Mesenchymal stem cell (in vitro differentiated cells and primary cell): Measurements from ENCODE around the gene ZRANB3.

Experiments used
- DNase-seq: peaks from one replicate; pipeline ENCODE4 v3.0.0-alpha.2; 2013
- H2AFZ ChIP-seq: one replicate; pipeline ENCODE4 v1.6.1; 2013; ENCODE audit warnings: low read depth, mild to moderate bottlenecking, control low read depth, inconsistent platforms, low read length, moderate library complexity
- H2AK5ac ChIP-seq: 2 replicates; pipeline ENCODE4 v1.6.1; 2013; ENCODE audit warnings: low read length, moderate library complexity, mild to moderate bottlenecking, inconsistent platforms; ENCODE audit not compliant: severe bottlenecking
- H2BK120ac ChIP-seq: one replicate; pipeline ENCODE4 v1.6.1; 2013; ENCODE audit warnings: low read depth, mild to moderate bottlenecking, inconsistent platforms, low read length, moderate library complexity
- H2BK12ac ChIP-seq, 2 experiments: one replicate each; pipeline ENCODE4 v1.6.1; 2013; ENCODE audit warnings: inconsistent platforms in 2 of 2, low read length in 2 of 2, mild to moderate bottlenecking in 2 of 2, moderate library complexity in 2 of 2, control low read depth in 1 of 2
- H2BK15ac ChIP-seq: one replicate; pipeline ENCODE4 v1.6.1; 2013; ENCODE audit warnings: mild to moderate bottlenecking, low read depth, inconsistent platforms; ENCODE audit not compliant: poor library complexity, severe bottlenecking
- H2BK5ac ChIP-seq: 2 replicates; pipeline ENCODE4 v1.6.1; 2013; ENCODE audit warnings: low read depth, mild to moderate bottlenecking, low read length, control low read depth, inconsistent platforms; ENCODE audit not compliant: poor library complexity, severe bottlenecking
- H3K14ac ChIP-seq, 2 experiments: one replicate each; pipeline ENCODE4 v1.6.1; 2013; ENCODE audit warnings: inconsistent platforms in 2 of 2, low read length in 2 of 2, control low read depth in 1 of 2, mild to moderate bottlenecking in 1 of 2, moderate library complexity in 1 of 2
- H3K18ac ChIP-seq, 2 experiments: one replicate each; pipeline ENCODE4 v1.6.1; 2013; ENCODE audit warnings: inconsistent platforms in 2 of 2, low read length in 2 of 2, control low read depth in 1 of 2, low read depth in 1 of 2, mild to moderate bottlenecking in 1 of 2
- H3K23ac ChIP-seq, 2 experiments: one replicate each; pipeline ENCODE4 v1.6.1; 2013; ENCODE audit warnings: inconsistent platforms in 2 of 2, low read length in 2 of 2, mild to moderate bottlenecking in 2 of 2, moderate library complexity in 2 of 2, control low read depth in 1 of 2
- H3K27ac ChIP-seq: 2 replicates; pipeline ENCODE4 v1.5.1; 2013; ENCODE audit warnings: mild to moderate bottlenecking, moderate library complexity, low read length, control low read depth, inconsistent platforms; ENCODE audit not compliant: poor library complexity, severe bottlenecking
- H3K27me3 ChIP-seq, 2 experiments: 2 replicates each; pipeline versions ENCODE4 v1.6.1 to v1.7.0; 2013; ENCODE audit warnings: low read length in 2 of 2, mild to moderate bottlenecking in 2 of 2, moderate library complexity in 2 of 2, control low read depth in 1 of 2, inconsistent platforms in 1 of 2; ENCODE audit not compliant: control insufficient read depth in 1 of 2, insufficient read depth in 1 of 2
- H3K36me3 ChIP-seq, 2 experiments: 2 replicates each; pipeline versions ENCODE4 v1.6.1 to v1.7.0; 2013; ENCODE audit warnings: low read length in 2 of 2, control low read depth in 1 of 2, inconsistent platforms in 1 of 2, low read depth in 1 of 2, mild to moderate bottlenecking in 1 of 2; ENCODE audit not compliant: insufficient read depth in 2 of 2, control insufficient read depth in 1 of 2
- H3K4ac ChIP-seq, 2 experiments: one replicate each; pipeline ENCODE4 v1.6.1; 2013; ENCODE audit warnings: inconsistent platforms in 2 of 2, low read length in 2 of 2, mild to moderate bottlenecking in 2 of 2, moderate library complexity in 2 of 2, control low read depth in 1 of 2, low read depth in 1 of 2
- H3K4me1 ChIP-seq: 2 replicates; pipeline ENCODE4 v1.6.1; 2013; ENCODE audit warnings: low read depth, low read length, control low read depth; ENCODE audit not compliant: control insufficient read depth, insufficient read depth
- H3K4me2 ChIP-seq: 2 replicates; pipeline ENCODE4 v1.6.1; 2013; ENCODE audit warnings: low read length, mild to moderate bottlenecking, inconsistent platforms; ENCODE audit not compliant: poor library complexity, severe bottlenecking
- H3K4me3 ChIP-seq, 2 experiments: 2 replicates each; pipeline versions ENCODE4 v1.5.1 to v1.7.0; 2013; ENCODE audit warnings: low read length in 2 of 2, mild to moderate bottlenecking in 2 of 2, control low read depth in 1 of 2, low read depth in 1 of 2; ENCODE audit not compliant: insufficient read depth in 1 of 2
- H3K79me1 ChIP-seq: replicated peaks from 2 replicates; pipeline ENCODE4 v1.6.1; 2013; ENCODE audit warnings: mild to moderate bottlenecking, control low read depth, low read length, inconsistent platforms; ENCODE audit not compliant: poor library complexity, severe bottlenecking
- H3K9ac ChIP-seq: 2 replicates; pipeline ENCODE4 v1.7.0; 2013; ENCODE audit warnings: mild to moderate bottlenecking, low read length, moderate library complexity
- H3K9me3 ChIP-seq: 2 replicates; pipeline ENCODE4 v1.7.0; 2013; ENCODE audit warnings: mild to moderate bottlenecking, low read length; ENCODE audit not compliant: control insufficient read depth
- H4K8ac ChIP-seq: one replicate; pipeline ENCODE4 v1.6.1; 2013; ENCODE audit warnings: inconsistent platforms, mild to moderate bottlenecking, low read length, moderate library complexity
- H4K91ac ChIP-seq: one replicate; pipeline ENCODE4 v1.6.1; 2013; ENCODE audit warnings: mild to moderate bottlenecking, low read length, inconsistent platforms
- WGBS: methylation state at CpG from one replicate; pipeline ENCODE4 v1.1.7; 2013; ENCODE audit warnings: mixed read lengths; 5-methylcytosine and 5-hydroxymethylcytosine counted together

Gene ZRANB3

DNA sequence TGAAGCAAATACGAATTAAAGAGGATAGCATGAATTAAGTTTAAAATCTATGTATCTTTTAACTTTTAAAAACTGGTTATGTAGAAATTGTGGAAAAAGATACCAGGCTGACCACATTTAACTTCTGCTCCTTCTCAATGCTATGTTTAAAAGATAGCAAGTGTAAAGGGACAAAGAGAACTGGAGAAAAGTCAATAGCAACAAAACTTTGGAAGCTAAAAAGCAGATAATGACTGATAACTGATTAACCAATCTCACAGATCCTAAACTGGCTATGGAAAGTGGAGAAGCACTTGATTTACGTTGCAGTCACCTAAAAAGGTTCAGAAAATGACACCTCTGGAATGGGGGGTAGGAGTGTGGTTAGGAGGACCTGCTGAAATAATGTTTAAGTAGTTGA, 254.5 kb downstream of the ZRANB3 start:
- Histone ChIP-seq H3K4me1 (no peaks in the 10 kb centered on the region), H3K79me1 (no peaks in the 10 kb centered on the region), H2AK5ac (no peak overlapping the region), H3K23ac (no peak overlapping the region), H3K9ac (no peak overlapping the region), H2BK5ac (no peak overlapping the region), H3K36me3 (no peaks in the 10 kb centered on the region), H2BK12ac (no peak overlapping the region), H2BK120ac (no peak overlapping the region), H4K8ac (no peak overlapping the region), H3K27me3 (no peaks in the 10 kb centered on the region), H3K27ac (no peak overlapping the region), H3K4me3 (no peak overlapping the region), H3K18ac (no peak overlapping the region), H3K4me2 (no peak overlapping the region), H3K14ac (no peak overlapping the region), H2BK15ac (no peak overlapping the region), H3K9me3 (no peaks in the 10 kb centered on the region), H4K91ac (no peak overlapping the region), H2AFZ (no peak overlapping the region), H3K4ac (no peak overlapping the region)
- 69% methylated on average over 2 of the region's 2 CpGs for WGBS
- DNase-seq, result no peak

- 100% methylated on average over 2 of the region's 2 CpGs for WGBS
These were observed 260.0 kb downstream of the ZRANB3 start for GRCh38 chr2:135271006-135271405.

DNA sequence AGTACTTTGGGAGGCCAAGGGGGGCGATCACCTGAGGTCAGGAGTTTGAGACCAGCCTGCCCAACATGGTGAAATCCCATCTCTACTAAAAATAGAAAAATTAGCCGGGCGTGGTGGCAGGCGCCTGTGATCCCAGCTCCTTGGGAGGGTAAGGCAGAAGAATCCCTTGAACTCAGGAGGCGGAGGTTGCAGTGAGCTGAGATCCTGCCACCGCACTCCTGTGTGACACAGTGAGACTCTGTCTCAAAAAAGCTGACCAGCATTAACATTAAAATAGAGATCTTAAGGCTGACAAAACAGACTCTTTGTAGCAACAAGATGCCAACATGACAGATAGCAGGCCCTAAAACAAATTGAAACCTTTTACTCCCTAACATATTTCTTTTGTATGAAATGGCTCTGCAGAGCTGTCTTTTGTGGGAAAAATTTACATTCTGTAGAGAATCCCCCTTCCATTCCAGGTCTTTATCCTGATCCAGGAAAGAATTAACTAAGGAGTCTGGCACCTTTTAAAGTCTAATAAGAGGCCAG, 265.0 kb downstream of the ZRANB3 start:
- H3K9ac ChIP-seq, result no peak overlapping the region
- H3K4ac ChIP-seq, result no peak overlapping the region
- no peak overlapping the region for H2AFZ ChIP-seq
- no peaks in the 10 kb centered on the region for H3K4me1 ChIP-seq
- WGBS, result 98% methylated on average over 6 of the region's 6 CpGs
- H2BK5ac ChIP-seq, result no peak overlapping the region
- H3K36me3 ChIP-seq, result no peaks in the 10 kb centered on the region
- no peak for DNase-seq
- no peak overlapping the region for H4K91ac ChIP-seq
- no peak overlapping the region for H2AK5ac ChIP-seq
- H3K18ac ChIP-seq, result no peak overlapping the region
- no peak overlapping the region for H2BK15ac ChIP-seq
- H3K23ac ChIP-seq, result no peak overlapping the region
- H3K27ac ChIP-seq, result no peak overlapping the region
- no peaks in the 10 kb centered on the region for H3K9me3 ChIP-seq
- no peak overlapping the region for H3K4me2 ChIP-seq
- H4K8ac ChIP-seq, result no peak overlapping the region
- H3K27me3 ChIP-seq, result no peaks in the 10 kb centered on the region
- no peak overlapping the region for H3K4me3 ChIP-seq
- no peaks in the 10 kb centered on the region for H3K79me1 ChIP-seq
- H2BK120ac ChIP-seq, result no peak overlapping the region
- H3K14ac ChIP-seq, result no peak overlapping the region
- H2BK12ac ChIP-seq, result no peak overlapping the region

More at GRCh38 chr2:135271006-135271405, 260.0 kb downstream of the ZRANB3 start:
- Histone ChIP-seq H2BK12ac (no peak overlapping the region), H2BK5ac (no peak overlapping the region), H4K91ac (no peak overlapping the region), H3K4me3 (no peak overlapping the region), H3K9me3 (no peaks in the 10 kb centered on the region), H2BK120ac (no peak overlapping the region), H3K4me1 (no peaks in the 10 kb centered on the region), H3K27me3 (no peaks in the 10 kb centered on the region), H3K18ac (no peak overlapping the region), H4K8ac (no peak overlapping the region), H2AK5ac (no peak overlapping the region), H2AFZ (no peak overlapping the region), H3K14ac (no peak overlapping the region), H3K79me1 (no peaks in the 10 kb centered on the region), H3K36me3 (no peaks in the 10 kb centered on the region), H3K27ac (no peak overlapping the region), H3K23ac (no peak overlapping the region), H2BK15ac (no peak overlapping the region), H3K4ac (no peak overlapping the region), H3K9ac (no peak overlapping the region), H3K4me2 (no peak overlapping the region)
- no peak for DNase-seq

DNA sequence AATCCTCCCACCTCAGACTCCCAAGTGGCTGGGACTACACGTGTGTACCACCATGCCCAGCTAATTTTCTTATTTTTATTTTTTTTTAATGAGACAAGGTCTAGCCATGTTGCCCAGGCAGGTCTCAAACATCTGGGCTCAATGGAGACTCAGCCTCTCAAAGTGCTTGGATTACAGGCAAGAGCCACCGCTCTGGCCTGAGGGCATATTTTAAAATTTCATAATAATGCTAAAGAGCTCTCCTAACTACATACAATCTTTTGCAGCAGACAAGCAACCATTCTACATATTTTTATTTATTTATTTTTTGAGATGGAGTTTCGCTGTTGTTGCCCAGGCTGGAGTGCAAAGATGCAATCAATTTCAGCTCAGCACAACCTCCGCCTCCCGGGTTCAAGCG, 271.9 kb downstream of the ZRANB3 start:
- peaks cover 4% of the 10 kb centered on the region for H3K9me3 ChIP-seq
- H3K14ac ChIP-seq, result no peak overlapping the region
- WGBS, result 98% methylated on average over 5 of the region's 6 CpGs
- peaks cover 0 to 4% of the 10 kb centered on the region in 2 experiments for H3K36me3 ChIP-seq
- H3K4ac ChIP-seq, result no peak overlapping the region
- no peak overlapping the region for H2AFZ ChIP-seq
- no peak overlapping the region for H4K91ac ChIP-seq
- no peak overlapping the region for H2BK12ac ChIP-seq
- H3K9ac ChIP-seq, result no peak overlapping the region
- no peak overlapping the region for H2AK5ac ChIP-seq
- no peaks in the 10 kb centered on the region for H3K27me3 ChIP-seq
- DNase-seq, result no peak
- H3K4me3 ChIP-seq, result no peak overlapping the region
- no peak overlapping the region for H3K18ac ChIP-seq
- no peak overlapping the region for H2BK120ac ChIP-seq
- no peak overlapping the region for H4K8ac ChIP-seq
- H3K4me2 ChIP-seq, result no peak overlapping the region
- H3K23ac ChIP-seq, result no peak overlapping the region
- no peaks in the 10 kb centered on the region for H3K79me1 ChIP-seq
- H2BK5ac ChIP-seq, result peak overlapping the region; percentile 19
- H2BK15ac ChIP-seq, result no peak overlapping the region
- no peaks in the 10 kb centered on the region for H3K4me1 ChIP-seq
- H3K27ac ChIP-seq, result no peak overlapping the region
